DMS153 (cell line): ENCODE measurements around the gene RBFOX1.
A peak's percentile ranks its signal among the peaks of the same experiment; 100 is the strongest.

ENCODE experiments used
- DNase-seq: peaks from one replicate; lab custom pipeline; 2025; lab: John Stamatoyannopoulos, UW

Gene RBFOX1

DNA sequence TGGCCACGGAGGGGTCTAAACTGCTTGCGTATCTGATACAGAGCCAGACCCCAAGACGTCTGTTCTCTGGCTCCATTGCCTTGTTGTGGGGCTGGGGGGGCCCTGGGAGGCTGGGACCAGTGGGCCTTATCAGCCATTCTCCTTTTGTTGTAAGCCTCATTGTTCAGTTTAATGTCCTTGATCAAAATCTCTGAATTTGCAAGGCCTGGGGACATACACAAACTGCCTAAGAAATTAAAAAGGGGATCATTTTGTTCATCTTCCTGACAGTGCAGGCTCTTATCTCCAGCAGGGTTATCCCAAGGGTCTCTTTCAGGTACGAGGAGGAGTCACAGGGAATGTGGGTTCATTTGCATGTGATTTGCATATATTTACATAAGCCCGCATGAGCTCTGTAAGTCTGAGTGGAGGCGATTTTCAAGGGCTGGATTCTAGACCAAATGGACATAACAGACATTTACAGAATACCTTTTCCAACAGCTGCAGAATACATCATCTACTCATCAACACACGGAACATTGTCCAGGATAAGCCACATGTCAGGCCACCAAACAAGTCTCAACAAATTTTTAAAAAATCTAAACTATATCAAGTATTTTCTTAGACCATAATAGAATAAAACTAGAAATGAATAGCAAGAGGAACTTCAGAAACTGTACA lies 269.8 kb downstream of the RBFOX1 start:
- no peak for DNase-seq

DNA sequence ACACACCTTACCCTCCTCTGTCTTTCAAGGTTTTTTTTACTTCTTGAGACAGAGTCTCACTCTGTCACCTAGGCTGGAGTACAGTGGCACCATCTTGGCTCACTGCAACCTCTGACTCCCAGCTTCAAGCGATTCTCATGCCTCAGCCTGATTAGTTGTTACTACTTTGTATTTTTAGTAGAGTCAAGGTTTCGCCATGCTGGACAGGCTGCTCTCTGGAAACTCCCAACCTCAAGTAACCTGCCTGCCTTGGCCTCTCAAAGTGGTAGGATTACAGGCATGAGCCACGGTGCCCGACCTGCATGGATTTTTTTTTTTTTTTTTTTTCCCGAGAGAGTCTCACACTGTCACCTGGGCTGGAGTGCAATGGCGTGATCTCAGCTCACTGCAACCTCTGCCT lies 273.2 kb downstream of the RBFOX1 start:
- no peak for DNase-seq

DNA sequence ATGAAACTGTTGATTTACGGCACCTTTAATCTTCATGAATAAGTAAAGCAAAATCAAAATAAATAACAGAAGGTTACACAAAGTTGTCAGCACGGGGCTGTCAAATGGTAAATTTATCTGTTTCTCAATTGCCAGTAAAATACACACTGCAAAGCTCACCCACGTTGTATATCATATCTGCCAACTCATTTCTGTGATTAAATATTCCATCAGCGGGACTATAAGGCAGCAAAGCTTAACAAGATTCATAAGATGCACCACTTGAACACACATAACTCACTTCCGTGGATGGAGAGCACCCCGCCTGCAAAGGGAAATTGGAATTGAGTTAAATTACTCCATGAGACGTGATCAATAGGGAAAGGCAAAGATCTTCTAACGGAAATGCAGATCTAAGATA lies 280.0 kb downstream of the RBFOX1 start:
- DNase-seq = no peak

DNA sequence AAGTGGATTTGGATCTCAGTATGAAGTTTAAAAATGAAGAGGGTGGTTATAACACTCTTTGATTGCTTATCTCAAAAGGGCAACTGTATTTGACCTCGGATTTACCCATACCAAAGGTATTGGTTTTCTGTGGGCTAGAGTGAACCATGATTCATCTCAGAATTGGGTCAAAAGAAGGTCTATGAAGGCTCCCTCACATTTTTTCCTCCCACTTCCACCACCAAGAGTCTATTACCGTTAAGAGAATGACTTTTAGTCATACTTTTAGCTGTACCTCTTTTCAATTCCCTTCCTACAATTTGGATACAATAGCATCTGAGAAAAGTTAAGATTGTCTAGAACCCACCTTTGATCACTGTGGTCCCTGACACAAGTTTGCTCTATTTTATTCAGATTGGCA lies 280.9 kb downstream of the RBFOX1 start:
- no peak for DNase-seq

DNA sequence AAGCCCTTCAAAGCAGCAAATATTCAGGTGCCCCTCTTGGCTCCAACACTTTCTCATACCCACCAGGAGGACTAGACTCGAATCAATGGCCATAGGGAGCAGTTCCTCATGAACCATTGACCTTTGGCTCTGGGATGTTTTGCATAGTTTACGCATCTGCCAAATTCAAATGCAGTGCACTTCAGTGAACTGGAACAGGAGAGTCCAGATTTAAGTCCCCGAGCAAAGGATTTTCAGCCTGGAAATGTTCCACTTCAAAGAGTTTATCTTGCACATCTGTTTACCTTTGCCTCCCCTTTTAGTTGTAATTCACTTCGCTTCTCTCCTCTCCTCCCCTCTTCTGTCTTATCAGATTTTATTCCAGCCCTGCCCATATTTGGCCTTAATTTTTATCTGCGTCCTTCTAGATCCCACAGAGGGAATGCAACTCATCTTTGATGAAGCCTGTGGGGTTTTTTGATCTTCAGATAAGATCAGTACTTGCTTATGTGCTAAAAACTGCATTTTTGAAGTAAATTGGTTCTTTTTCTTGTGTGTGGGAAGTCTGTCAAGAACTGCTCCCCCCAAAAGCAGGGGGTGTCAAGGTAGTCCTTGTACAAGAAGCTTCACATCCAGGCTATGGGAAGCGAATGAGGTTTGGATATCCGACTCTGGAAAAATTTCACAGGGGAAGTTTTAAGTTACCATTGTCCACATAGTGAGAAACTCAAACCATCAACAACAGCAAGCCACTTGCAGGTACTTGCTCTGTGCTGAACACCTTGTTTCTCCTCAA lies 281.6 kb downstream of the RBFOX1 start:
- no peak for DNase-seq

DNA sequence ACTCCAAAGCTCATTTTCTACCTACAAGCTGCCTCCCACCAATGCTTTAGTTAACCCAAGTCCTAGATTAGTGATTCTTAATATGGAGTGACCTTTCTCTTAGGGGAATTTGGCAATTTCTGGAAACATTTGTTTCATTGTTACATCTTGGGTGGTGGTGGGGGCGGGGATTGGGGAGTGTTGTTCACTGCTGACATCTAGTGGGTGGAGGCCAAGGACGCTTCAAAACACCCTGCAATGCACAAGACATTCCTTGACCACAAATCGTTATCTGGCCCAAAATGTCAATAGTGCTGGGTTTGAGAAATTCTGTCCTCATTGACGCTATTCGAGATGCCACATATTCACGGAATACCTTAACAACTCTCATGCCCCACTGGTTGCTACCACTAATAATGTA lies 282.9 kb downstream of the RBFOX1 start:
- DNase-seq = no peak

DNA sequence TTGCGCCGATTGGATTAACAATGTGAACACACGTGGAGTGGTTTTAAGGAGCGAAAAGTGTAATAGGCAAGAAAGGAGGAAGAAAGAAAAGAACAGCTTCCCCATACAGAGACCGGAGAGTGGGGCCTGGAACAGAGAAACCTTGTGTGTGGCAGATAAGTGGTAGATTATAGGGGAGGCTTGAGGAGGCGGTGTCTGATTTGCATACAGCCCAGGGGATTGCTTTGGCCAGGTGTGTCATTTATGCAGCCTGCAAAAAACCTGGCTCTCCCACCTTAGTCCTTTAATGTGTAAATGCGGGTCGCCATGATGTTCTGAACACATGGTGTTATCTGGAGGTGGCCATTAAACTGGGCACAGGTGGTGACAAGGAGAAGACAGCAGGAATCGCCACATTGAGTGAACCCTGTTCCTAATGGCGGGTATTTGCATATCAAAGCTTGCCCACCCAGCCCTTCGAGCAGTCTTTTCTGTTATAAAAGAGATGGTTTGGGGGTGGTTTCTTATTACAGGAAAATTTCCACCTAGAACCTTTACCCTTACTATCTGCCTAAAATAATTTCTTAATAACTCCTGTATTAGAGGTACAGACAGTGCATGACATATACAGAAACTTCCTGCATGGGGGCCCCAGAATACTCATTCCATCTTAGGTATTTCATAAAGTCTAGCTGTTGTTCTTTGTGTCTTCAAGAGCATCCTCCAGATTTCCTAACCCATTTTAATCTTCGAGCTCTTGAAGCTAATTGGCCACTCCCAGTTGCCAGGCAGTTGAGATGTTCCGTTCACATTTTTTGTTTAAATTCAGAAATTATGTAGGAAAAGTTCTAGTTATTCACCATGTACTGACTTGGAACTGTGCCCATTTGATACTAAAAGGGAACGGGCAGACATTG lies 292.5 kb downstream of the RBFOX1 start:
- no peak for DNase-seq

DNA sequence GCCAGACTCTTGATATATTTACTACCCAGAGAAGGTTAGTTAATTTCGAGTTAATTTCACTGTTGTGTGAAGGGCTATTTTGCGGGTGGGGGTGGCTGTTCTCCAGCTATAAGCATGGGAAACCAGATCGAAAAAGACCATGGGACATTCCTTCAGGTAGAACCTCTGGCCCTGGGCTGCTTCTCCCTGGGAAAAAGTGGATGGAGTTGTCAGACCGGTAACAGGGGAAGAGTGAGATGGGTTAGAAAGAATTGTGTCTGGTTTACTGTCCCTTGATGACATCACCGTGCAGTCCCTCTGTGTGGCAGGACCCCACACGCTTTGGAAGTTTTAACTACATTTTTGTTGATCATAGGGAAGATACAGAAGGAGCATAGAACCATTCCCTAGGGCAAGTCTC lies 296.3 kb downstream of the RBFOX1 start:
- no peak for DNase-seq

DNA sequence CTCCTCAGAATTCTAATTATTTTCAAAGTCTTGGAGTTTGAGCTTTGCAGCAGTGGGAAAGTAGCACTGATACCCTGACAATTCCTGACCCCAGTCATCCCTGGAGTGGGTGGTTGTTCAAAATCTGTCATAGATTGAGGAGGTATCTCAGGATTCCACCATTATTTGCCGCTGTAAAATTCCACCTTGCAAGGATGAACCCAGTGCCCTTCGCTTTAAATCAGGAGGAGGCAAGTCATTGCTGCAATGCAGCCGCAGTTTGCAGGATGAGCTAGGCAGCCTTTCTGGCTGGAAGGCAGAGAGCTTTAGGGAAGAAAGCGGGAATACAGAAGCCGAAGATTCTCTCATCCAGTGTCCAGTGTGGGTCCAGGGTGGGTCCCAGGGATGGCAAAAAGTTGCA lies 296.9 kb downstream of the RBFOX1 start:
- DNase-seq = no peak

DNA sequence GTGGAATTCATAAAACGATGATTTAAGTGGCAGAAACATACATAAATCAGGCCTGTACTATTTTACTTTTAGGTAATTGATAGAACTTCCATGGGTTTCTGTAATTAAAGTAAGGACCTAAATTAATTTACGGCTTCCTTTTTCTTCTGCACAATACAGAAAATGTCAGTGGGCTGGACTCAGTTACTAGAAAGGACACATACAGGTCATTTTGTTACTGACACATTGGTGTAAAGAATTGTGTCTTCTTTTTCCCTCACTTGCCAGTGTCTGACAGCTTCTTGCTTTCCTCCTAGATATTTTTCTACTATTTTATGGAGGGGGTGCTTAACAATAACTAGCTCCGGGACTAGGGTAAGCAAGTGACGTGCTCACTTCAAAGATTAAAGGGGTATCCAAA lies 304.8 kb downstream of the RBFOX1 start:
- DNase-seq = no peak

DNA sequence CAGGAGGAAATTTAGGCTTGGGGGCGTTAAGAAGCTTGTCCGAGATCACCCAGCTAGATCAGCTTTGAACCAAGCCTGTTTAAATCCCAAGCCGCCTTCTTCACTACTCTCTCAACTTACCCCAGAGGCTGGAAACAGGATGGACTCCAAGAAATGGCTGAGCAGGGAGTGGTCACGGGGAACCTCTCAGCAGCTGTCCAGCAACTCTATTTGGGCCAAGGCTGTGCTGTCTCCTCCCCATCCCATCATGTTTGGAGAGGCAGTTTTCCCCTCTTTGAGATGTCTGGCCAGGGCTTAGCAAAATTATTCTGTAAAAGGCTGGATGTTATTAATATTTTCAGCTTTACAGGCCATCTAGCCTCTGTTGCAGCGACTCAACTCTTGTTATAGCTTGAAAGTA lies 305.7 kb downstream of the RBFOX1 start:
- no peak for DNase-seq

DNA sequence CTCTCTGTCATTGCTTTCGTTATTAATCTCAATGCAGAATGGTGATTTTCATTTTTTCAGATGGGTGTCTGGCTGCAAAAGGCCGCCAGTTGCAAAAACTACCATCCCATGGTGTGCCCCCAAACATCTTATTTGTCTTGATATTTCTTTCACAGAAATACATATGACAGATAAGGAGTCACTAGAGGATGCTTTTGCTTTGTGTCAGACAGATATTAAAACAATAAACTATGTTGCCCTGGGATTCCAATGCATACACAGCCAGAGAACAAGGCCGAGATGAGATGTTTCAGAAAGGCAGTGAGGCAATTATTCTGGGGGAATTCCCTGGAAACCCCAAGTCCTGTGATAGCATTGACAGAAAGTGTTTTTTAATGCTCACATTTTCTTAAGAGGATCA lies 307.7 kb downstream of the RBFOX1 start:
- no peak for DNase-seq

DNA sequence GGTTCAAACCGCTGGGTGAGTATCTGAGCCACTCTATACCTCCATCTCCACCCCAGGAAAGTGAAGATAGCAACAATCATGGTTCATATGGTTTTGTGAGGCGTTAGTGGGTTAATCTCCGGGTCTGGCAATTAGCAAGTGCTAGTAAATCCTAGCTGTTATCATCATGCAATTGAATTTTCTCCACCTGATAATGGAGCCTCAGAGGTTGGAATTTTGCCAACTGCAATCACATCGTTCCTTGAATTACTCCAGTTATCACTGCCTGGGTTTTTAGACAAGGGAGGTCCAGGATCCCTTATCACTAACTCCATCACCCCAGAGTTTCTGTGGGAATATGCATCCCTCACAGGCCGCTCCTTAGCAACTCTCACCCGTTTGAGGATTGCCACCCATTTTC lies 311.5 kb downstream of the RBFOX1 start:
- DNase-seq = no peak

DNA sequence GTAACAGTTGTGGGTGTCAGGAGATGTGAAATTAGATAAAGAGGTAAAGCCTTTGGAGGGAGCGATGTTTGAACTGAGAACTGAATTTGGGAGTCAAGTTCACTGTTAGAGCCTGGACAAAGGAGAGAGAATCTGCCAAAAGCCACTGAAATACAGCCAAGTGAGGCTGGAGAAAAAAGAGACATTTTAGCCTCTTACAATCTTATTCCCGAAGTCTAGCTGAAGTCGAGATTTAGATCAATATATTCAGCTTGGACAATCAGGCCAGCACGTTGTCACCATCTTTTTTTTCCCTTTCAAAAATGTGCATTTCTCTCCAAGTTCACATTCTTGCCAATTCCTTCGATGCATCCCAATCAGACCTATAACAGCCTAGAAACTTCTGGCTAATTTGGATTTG lies 312.2 kb downstream of the RBFOX1 start:
- DNase-seq = no peak

DNA sequence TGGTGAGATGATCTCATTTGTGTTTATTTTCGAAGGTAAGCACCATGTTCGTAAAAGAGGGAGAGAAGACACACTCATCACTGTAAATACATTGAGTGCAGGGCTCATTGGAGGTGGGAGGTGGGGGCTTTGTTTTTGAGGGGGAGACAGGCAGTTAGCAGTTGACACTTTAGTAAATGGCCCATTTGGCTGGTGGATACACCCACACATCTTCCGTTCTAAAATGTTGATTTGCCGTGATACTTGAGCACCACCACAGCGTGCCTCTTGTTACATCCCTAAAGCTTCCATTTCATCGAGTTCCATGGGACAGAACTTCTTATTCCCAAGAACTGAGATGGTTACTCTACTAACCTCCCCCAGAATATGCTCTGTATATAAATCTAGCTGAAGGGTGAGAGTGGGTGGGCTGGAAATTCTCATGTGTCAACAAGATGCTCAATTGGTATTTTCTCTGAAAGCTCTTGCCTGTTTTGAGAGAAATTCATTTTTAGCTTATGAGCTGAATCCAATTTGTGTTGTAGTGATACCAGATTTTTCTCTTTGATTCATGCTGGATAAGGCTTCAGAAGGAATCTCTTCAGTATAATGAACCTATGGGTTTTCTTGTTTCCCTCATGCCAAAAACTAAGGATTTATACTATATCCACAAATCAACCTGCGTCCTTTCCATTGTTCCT lies 314.3 kb downstream of the RBFOX1 start:
- peak; percentile 7 for DNase-seq

DNA sequence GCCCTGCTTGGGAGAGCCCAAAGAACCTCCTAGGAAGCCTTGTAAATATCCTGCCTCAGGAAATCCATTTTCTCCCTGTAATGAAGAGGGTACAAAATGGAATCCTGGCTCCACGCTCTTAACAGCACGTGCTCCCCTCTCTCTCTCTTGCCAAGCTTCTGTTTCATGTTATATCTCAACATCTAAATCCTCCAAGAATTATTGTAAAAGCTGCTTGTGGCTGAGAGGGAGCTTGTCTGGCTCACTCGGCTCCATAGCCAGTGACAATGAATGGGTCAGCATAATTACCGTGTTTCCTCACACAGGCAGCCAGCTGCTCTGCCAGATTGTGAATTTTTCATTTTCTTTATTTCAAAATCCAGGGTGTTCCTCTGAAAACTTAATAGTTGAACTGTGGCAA lies 317.8 kb downstream of the RBFOX1 start:
- DNase-seq = no peak

DNA sequence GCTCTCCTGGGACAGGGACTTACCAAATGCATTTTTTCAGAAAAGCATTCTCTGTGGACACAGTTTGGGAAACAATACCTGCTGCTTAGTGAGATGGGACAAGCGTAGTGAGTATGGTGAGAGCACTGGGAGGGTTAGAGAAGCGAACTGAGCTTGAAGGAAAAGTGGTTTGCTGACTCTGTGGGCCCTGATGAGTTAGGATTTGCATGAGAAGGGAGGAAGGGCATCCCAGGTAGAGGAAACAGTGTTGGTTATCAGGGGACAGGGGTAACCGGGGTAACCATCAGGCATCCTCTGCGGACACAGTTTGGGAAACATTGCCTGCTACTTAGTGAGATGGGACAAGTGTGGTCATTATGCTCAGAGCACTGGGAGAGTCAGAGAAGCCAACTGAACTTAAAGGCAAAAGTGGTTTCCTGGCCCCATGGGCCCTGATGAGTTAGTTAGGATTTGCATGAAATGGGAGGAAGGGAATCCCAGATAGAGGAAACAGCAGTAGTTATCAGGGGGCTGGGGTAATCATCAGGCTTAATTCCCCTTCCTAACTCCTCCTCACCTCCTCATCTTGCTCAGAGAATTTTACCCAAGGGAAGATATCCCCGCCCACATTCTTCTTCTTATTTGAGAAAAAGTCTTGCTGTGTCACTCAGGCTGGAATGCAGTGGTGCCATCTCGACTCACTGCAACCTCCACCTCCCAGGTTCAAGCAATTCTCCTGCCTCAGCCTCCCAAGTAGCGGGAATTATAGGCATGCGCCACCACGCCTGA lies 319.3 kb downstream of the RBFOX1 start:
- no peak for DNase-seq

DNA sequence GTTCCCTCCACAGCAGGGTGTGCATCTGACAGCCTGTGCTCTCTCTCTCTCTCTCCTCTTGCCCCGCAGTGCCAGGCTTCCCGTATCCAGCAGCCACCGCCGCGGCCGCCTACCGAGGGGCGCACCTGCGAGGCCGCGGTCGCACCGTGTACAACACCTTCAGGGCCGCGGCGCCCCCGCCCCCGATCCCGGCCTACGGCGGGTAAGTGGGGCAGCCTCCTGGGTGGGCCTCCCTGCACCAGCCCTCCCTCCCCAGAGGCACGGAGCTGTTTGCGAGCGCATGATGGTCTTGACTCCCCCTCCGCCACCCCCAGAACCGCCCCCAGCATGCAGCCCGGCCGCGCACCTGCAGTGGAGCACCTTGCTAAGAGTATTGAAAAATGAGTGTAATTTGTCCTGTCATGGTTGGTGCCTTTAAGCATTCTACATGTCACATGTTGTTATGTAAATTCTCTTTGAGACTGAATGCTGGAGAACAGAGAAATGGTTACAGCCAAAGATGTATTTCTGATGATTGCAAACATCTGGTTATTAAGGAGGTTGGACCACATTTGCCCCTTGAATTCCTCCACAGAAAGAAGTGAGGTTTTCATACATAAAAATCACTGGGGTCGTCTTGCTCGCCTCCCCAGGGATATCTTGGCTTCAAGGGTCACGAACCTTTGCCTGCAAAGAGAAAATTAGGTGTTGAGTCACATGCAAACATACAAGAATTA lies 321.3 kb downstream of the RBFOX1 start:
- no peak for DNase-seq

DNA sequence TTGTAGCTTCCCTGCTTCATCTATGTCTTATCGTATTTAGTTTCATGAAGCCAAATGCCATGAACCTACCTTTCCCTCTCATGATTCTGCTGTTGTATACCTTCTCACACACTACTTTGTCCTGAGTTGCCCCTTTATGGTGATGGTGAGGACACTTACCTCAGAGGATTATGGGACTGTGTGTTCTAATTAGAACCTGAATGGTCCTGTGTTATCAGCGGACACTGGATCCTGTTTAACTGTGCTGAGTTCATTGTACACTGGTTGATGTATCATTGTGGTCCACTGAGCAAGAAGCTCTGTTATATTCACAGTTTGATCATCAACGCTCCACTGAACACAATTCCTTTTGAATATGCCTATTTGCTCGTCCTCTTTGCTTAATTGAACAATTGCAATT lies 343.0 kb downstream of the RBFOX1 start:
- no peak for DNase-seq

DNA sequence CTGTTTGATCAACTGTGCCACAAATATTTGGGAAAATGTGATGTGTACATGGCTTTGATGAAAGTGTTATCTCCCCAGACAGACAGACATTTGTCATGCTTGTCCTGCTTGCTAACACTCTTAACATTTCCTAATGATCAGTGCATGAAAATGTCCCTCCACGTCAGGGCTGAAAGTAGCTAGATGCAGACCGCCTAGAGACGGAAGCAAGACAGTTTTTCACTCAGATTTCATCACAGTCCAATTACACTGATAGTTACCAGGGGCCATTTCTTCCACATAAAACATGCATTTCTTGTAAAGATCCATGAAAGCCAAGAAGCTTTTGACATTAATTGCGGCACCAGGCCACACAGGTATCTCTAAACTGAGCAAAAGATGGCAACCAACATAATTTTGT lies 347.7 kb downstream of the RBFOX1 start:
- DNase-seq = no peak

DNA sequence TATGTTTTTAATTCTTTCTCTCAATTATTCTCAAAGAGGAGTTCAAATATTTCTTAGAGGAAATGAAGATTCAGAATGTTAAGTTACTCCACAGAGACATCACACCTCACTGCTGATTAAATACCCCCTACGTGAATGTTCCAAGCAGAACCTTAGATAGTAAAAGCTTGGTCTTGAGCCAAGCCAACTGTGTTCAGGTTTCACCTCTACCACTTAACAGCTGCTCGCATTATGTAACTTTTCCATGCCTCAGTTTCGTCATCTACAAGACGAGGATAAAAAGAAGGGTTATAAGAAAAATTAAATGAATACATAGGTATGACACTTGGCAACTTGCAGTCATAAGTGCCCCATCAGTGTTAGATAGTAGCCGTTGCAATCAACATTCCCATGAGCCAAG lies 356.2 kb downstream of the RBFOX1 start:
- DNase-seq = no peak
